SK-N-SH (cell line): ENCODE measurements around the gene C1QL3.

Source experiments
- CTCF ChIP-seq: fragments of 200-600 bp; sonication (generic); IDR thresholded peaks from 2 replicates; pipeline ENCODE4 v1.6.1; 2017; ENCODE audit warnings: antibody characterized with exemption, mild to moderate bottlenecking, moderate library complexity
- ELF1 ChIP-seq: IDR thresholded peaks from 2 replicates; pipeline ENCODE4 v1.4.0; 2012
- EZH2phosphoT487 ChIP-seq: fragments of 200-600 bp; sonication (generic); IDR thresholded peaks from 2 replicates; pipeline ENCODE4 v1.6.1; 2017; ENCODE audit warnings: low read depth, mixed run types, mild to moderate bottlenecking, antibody characterized with exemption, moderate library complexity, borderline replicate concordance
- JUND ChIP-seq: IDR thresholded peaks from 2 replicates; pipeline ENCODE4 v1.4.0; 2012
- RAD21 ChIP-seq: IDR thresholded peaks from 2 replicates; pipeline ENCODE4 v1.6.1; 2012; ENCODE audit warnings: mild to moderate bottlenecking, low read length
- RFX5 ChIP-seq: IDR thresholded peaks from 2 replicates; pipeline ENCODE4 v1.6.1; 2012; ENCODE audit warnings: mild to moderate bottlenecking, improper control_type of control experiment, low read length
- SMC3 ChIP-seq: IDR thresholded peaks from 2 replicates; pipeline ENCODE4 v1.6.1; 2012; ENCODE audit warnings: low read depth, low read length, improper control_type of control experiment
- USF2 ChIP-seq: fragments of 150-350 bp; IDR thresholded peaks from 2 replicates; pipeline ENCODE4 v1.6.1; 2017; ENCODE audit warnings: antibody characterized with exemption, low read length, low read depth, borderline replicate concordance

GRCh38 chr10:16527452-16527851, 5.8 kb upstream of the C1QL3 start:
- TF ChIP-seq CTCF (no peak), SMC3 (no peak), ELF1 (no peak), EZH2phosphoT487 (no peak), RAD21 (no peak), RFX5 (no peak), USF2 (no peak), JUND (no peak)
